ENCODE results near the gene CCDC116. TPM values are rescaled to one million over a fixed set of nuclear protein-coding genes. Genes with fewer than 3 reads are reported as not detected.

CCDC116 gene
- total RNA-seq, 6 experiments from 2014 or later, result not detected

GRCh38 chr22:21598302-21598701, 34.3 kb upstream of the CCDC116 start:
- H3K27me3 ChIP-seq, result no peaks in the 10 kb centered on the region
- intact Hi-C loops (cut with DNase I), result no loop called here
- ATAC-seq, result no peak
- no peak overlapping the region for H3K27ac ChIP-seq
- no peak for DNase-seq
- peaks cover 0 to 4% (median 0%) of the 10 kb centered on the region in 4 donors for H3K4me1 ChIP-seq
- no peaks in the 10 kb centered on the region for H3K9me3 ChIP-seq
- H3K4me3 ChIP-seq, result no peak overlapping the region
- TF ChIP-seq POLR2A (IDR thresholded peaks at IDR 0.05), result no peak
- TF ChIP-seq CTCF (IDR thresholded peaks at IDR 0.05), result no peak
- peaks cover 0 to 36% (median 11%) of the 10 kb centered on the region in 4 donors for H3K36me3 ChIP-seq
- 68% methylated on average over 2 of the region's 3 CpGs for WGBS (ENCODE audit: insufficient coverage, low coverage, low lambda C conversion rate, missing lambda C conversion rate)

GRCh38 chr22:21599053-21599893, 33.3 kb upstream of the CCDC116 start:
- ATAC-seq, result no peak
- 70% methylated on average over 6 of the region's 6 CpGs for WGBS (ENCODE audit: insufficient coverage, low coverage, low lambda C conversion rate, missing lambda C conversion rate)
- H3K36me3 ChIP-seq, result peaks cover 0 to 27% (median 6%) of the 10 kb centered on the region in 4 donors

GRCh38 chr22:21602579-21602978, 30.0 kb upstream of the CCDC116 start:
- Histone ChIP-seq H3K27me3 (no peaks in the 10 kb centered on the region), H3K36me3 (peaks cover 0 to 3% (median 0%) of the 10 kb centered on the region in 4 donors), H3K9me3 (no peaks in the 10 kb centered on the region), H3K27ac (no peak overlapping the region), H3K4me1 (peaks cover 0 to 12% (median 0%) of the 10 kb centered on the region in 4 donors), H3K4me3 (no peak overlapping the region)
- intact Hi-C loops (cut with DNase I), result no loop called here
- WGBS (ENCODE audit: insufficient coverage, low coverage, low lambda C conversion rate, missing lambda C conversion rate), result 91% methylated on average over 4 of the region's 6 CpGs
- no peak for DNase-seq
- TF ChIP-seq POLR2A (IDR thresholded peaks at IDR 0.05), result no peak
- TF ChIP-seq CTCF (IDR thresholded peaks at IDR 0.05), result no peak
- no peak for ATAC-seq

More at GRCh38 chr22:21599053-21599893, 33.3 kb upstream of the CCDC116 start:
- intact Hi-C loops (cut with DNase I), result no loop called here
- Histone ChIP-seq H3K4me3 (no peak overlapping the region), H3K27ac (no peak overlapping the region), H3K27me3 (no peaks in the 10 kb centered on the region), H3K4me1 (peaks cover 0 to 4% (median 0%) of the 10 kb centered on the region in 4 donors), H3K9me3 (no peaks in the 10 kb centered on the region)
- no peak for DNase-seq
- TF ChIP-seq CTCF (IDR thresholded peaks at IDR 0.05) (no peak), POLR2A (IDR thresholded peaks at IDR 0.05) (no peak)

GRCh38 chr22:21603973-21604372, 28.6 kb upstream of the CCDC116 start:
- no peaks in the 10 kb centered on the region for H3K9me3 ChIP-seq
- peaks cover 0 to 3% (median 0%) of the 10 kb centered on the region in 4 donors for H3K36me3 ChIP-seq
- no peak overlapping the region for H3K27ac ChIP-seq
- H3K4me1 ChIP-seq, result peaks cover 0 to 10% (median 0%) of the 10 kb centered on the region in 4 donors
- no peak for TF ChIP-seq POLR2A (IDR thresholded peaks at IDR 0.05)
- no peak for TF ChIP-seq CTCF (IDR thresholded peaks at IDR 0.05)
- intact Hi-C loops (cut with DNase I), result no loop called here
- ATAC-seq (no peak), DNase-seq (no peak)
- no peak overlapping the region for H3K4me3 ChIP-seq
- H3K27me3 ChIP-seq, result no peaks in the 10 kb centered on the region
- WGBS (ENCODE audit: insufficient coverage, low coverage, low lambda C conversion rate, missing lambda C conversion rate), result 73% methylated on average over 7 of the region's 9 CpGs
